Stimulated activated memory B cell treated with anti-CD40 and anti-IgM and Interleukin-4, amounts not matched to agents 10 μg/mL and 1 μg/mL and 100 μg/mL, for 72 hours (primary cell): ENCODE data around the gene CEP192.
"Not testable (repeated sequence)": the region's sequence is repeated elsewhere in the genome, so short reads cannot be mapped to it uniquely, and the experiment has no call there.

ENCODE experiments used
- ATAC-seq: fragments of 150-1000 bp; cut with Tn5 transposase; 2 replicates; pipeline ENCODE4 v1.10.0; 2021
- H3K27ac Mint-ChIP-seq: one replicate; pipeline ENCODE4 v1.8.0; 2022; ENCODE audit warnings: mild to moderate bottlenecking, mixed read lengths
- H3K27me3 Mint-ChIP-seq: one replicate; pipeline ENCODE4 v1.8.0; 2022; ENCODE audit warnings: mixed read lengths
- H3K36me3 Mint-ChIP-seq: one replicate; pipeline ENCODE4 v1.8.0; 2022; ENCODE audit warnings: mixed read lengths
- H3K4me1 Mint-ChIP-seq: one replicate; pipeline ENCODE4 v1.8.0; 2022; ENCODE audit warnings: mixed read lengths
- H3K4me3 Mint-ChIP-seq: one replicate; pipeline ENCODE4 v1.8.0; 2022; ENCODE audit warnings: mild to moderate bottlenecking, moderate library complexity, mixed read lengths
- H3K9me3 Mint-ChIP-seq: one replicate; pipeline ENCODE4 v1.8.0; 2022; ENCODE audit warnings: mixed read lengths

Gene CEP192

DNA sequence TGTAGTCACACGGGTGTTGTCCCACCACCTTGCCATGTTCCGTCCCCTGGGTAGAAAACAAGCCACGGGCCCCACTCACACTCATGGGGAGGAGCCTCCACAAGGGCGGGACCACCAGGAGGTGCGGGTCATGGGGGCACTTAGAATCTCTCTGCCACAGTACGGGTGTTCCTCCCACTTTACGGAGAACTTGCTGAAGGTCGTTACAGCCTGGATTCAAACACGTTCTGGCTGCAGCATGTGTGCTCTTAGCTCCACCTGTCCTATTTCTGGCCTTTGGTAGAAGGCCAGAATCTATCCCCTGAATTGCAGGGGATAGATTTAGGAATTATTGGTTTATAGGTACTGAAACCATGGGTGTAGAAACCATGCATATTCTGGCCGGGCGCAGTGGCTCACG is 14.9 kb upstream of the CEP192 start:
- Mint-ChIP-seq H3K27me3 (no peaks in the 10 kb centered on the region), H3K27ac (no peak overlapping the region), H3K9me3 (no peaks in the 10 kb centered on the region), H3K36me3 (peaks cover 41% of the 10 kb centered on the region), H3K4me1 (no peaks in the 10 kb centered on the region), H3K4me3 (no peak overlapping the region)
- no peak for ATAC-seq

DNA sequence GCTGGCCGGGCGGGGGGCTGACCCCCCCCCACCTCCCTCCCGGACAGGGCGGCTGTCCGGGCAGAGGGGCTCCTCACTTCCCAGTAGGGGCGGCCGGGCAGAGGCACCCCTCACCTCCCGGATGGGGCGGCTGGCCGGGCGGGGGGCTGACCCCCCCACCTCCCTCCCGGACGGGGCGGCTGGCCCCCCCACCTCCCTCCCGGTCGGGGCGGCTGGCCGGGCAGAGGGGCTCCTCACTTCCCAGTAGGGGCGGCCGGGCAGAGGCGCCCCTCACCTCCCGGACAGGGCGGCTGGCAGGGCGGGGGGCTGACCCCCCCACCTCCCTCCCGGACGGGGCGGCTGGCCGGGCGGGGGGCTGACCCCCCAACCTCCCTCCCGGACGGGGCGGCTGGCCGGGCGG is 11.1 kb upstream of the CEP192 start:
- H3K27ac Mint-ChIP-seq, H3K9me3 Mint-ChIP-seq, H3K27me3 Mint-ChIP-seq, H3K4me3 Mint-ChIP-seq, H3K4me1 Mint-ChIP-seq: not testable (repeated sequence)
- peaks cover 31% of the 10 kb centered on the region for H3K36me3 Mint-ChIP-seq
- ATAC-seq = peak; percentile 70

DNA sequence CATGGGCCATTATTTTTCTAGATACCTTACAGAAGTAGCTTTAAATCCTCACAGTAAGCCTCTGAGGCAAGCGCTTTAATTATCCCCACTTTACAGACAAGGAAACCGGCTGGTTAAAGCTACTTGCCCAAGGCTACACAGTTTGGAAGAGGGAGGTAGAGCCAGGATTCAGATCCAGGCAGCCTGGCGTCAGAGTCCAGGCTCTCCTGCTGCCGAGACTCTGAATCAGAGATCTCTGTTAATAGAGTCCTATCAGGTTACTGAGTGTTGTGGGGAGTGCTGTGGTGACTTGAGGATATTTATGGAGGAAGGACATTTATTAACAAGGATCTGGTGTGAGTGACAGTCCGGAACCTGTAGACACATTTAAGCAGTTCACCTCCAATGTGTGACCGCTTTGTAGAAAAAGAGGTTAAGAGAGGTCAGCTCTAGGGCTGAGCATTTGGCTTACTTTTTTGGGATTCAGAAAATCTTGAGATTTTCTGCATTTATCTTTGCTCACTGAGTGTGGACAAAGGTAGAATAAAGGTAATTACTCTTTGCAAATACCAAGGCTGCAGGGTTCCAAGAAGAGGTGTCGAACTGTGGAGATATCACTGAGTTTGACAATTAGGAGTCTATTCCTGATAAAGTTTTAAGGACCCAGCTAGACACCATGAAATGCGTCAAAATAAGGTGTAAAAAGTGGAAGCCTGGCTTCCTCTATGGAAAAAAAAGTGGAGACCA is 1.6 kb upstream of the CEP192 start:
- Mint-ChIP-seq H3K4me1 (peaks cover 18% of the 10 kb centered on the region), H3K27ac (peak overlapping the region; percentile 89), H3K36me3 (peaks cover 14% of the 10 kb centered on the region), H3K4me3 (peak overlapping the region; percentile 95), H3K27me3 (no peaks in the 10 kb centered on the region), H3K9me3 (no peaks in the 10 kb centered on the region)
- no peak for ATAC-seq

DNA sequence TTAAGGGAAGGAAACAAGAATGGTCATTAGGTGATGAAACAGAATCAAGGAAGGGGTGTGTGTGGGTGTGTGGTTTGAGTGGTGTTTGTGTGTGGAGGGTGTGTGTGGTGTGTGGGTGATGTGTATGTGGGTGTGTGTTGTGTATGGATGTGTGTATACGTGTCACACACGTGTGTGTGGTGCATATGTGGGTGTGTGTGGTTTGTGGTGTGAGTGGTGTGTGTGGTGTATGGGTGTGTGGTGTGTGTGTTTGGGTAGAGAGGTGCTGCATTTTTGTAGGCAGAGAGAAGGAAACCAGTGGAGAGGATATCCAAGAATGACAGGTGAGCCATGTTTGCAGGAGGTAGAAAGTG is 1.1 kb upstream of the CEP192 start:
- H3K36me3 Mint-ChIP-seq = peaks cover 11% of the 10 kb centered on the region
- peak overlapping the region; percentile 95 for H3K4me3 Mint-ChIP-seq
- H3K9me3 Mint-ChIP-seq = no peaks in the 10 kb centered on the region
- H3K27me3 Mint-ChIP-seq = no peaks in the 10 kb centered on the region
- peaks cover 18% of the 10 kb centered on the region for H3K4me1 Mint-ChIP-seq
- ATAC-seq = no peak
- H3K27ac Mint-ChIP-seq = peak overlapping the region; percentile 89

DNA sequence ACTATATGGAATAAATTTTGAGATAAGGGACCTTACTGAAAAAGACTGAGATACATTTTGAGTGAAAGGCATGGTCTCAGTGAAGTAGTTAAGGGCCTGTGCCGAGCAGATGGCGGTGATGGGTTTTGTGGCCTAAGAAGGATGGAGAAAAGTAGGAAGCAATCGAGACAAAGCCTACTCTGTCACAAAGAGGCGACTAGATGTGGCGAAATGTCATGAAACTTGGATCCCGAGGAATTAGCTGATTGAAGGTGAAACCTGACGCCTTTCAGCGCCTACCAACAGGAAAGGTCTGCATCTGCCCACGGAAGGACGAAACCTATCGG is 558 bp upstream of the CEP192 start:
- H3K4me3 Mint-ChIP-seq = peak overlapping the region; percentile 95
- no peaks in the 10 kb centered on the region for H3K9me3 Mint-ChIP-seq
- H3K27ac Mint-ChIP-seq = peak overlapping the region; percentile 89
- peak; percentile 0 for ATAC-seq
- no peaks in the 10 kb centered on the region for H3K27me3 Mint-ChIP-seq
- peaks cover 8% of the 10 kb centered on the region for H3K36me3 Mint-ChIP-seq
- peaks cover 18% of the 10 kb centered on the region for H3K4me1 Mint-ChIP-seq

DNA sequence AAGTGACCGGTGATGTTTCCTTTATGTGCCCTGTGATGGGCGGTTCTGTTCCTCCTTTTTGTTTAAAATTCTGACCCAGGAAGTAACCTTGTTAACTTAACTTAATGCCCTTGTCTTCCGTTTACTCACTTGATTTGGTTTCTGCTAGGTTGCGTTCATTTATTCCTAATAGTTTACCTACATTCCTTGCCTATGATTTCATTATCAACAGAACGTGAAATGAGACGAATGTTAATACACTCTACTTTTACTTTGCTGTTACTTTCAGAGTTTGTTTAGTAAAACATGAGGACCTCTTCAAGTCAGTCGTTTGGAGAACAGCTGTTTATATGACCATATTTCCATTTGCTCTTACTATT is 638 bp downstream of the CEP192 start:
- no peaks in the 10 kb centered on the region for H3K9me3 Mint-ChIP-seq
- H3K36me3 Mint-ChIP-seq = peaks cover 3% of the 10 kb centered on the region
- peak overlapping the region; percentile 89 for H3K27ac Mint-ChIP-seq
- H3K27me3 Mint-ChIP-seq = no peaks in the 10 kb centered on the region
- no peak for ATAC-seq
- peaks cover 18% of the 10 kb centered on the region for H3K4me1 Mint-ChIP-seq
- peak overlapping the region; percentile 95 for H3K4me3 Mint-ChIP-seq

DNA sequence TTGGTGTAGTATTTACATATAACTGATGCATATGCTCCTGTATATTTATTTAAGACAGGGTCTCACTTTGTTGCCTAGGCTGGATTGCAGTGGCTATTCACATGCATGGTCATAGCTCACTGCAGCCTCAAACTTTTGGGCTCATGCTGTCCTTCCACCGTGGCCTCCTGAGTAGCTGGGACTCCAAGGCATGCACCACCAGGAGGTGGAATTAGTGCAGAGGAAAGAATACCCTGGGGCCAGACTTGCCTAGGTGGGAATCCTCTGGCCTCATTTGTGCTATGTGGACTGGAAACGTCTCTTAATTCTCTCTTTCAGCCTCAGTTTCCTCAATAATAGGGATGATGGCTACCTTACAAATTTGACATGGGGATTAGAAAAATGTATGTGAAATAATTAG is 2.3 kb downstream of the CEP192 start:
- ATAC-seq = no peak
- H3K27ac Mint-ChIP-seq = no peak overlapping the region
- peaks cover 18% of the 10 kb centered on the region for H3K4me1 Mint-ChIP-seq
- H3K36me3 Mint-ChIP-seq = no peaks in the 10 kb centered on the region
- H3K4me3 Mint-ChIP-seq = no peak overlapping the region
- H3K27me3 Mint-ChIP-seq = no peaks in the 10 kb centered on the region
- no peaks in the 10 kb centered on the region for H3K9me3 Mint-ChIP-seq

DNA sequence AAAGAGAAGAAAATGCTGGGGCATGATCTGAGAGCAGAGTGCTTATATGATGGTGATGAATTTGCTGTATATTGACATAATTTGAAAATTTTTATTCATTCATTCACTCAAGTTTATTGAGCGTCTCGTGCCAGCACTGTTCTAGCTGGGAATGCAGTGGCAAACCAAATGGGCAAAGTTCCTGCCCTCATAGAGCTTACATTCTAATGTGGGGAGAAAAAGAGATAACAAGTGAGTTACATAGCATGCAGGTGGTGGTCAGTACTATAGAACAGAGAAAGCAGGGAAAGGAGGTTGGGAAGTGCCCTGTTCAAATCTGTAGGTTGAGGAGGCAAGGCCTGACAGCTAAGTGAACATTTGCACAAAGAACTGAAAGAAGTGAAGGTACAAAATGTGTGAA is 4.3 kb downstream of the CEP192 start:
- Mint-ChIP-seq H3K36me3 (no peaks in the 10 kb centered on the region), H3K27ac (no peak overlapping the region)

DNA sequence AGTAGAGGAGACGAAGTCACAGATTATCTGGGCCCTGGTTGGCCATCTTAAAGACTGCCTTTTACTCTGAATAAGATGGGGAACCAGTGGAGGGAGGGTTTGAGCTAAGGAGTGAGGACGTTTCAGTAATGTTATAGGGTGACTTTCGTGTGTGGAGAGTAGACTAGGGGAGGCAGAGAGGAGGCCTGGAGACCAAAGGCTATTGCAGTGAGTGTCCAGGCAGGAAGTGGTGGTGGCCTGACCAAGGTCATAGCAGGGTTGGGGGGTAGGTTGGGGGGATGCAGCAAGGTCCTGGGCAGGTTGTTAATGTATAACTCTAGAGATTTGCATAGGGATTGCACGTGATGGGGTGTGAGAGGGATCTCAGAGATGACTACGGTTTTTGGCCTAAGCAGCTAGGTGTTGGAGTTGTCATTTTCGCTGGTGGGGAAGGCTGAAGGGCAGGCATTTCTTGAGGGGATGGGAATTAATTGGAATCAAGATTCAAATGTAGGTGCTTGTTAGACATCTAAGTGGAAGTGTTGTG is 4.9 kb downstream of the CEP192 start:
- H3K36me3 Mint-ChIP-seq = no peaks in the 10 kb centered on the region
- H3K4me1 Mint-ChIP-seq = peaks cover 8% of the 10 kb centered on the region
- H3K27ac Mint-ChIP-seq = no peak overlapping the region
- H3K27me3 Mint-ChIP-seq = no peaks in the 10 kb centered on the region
- no peaks in the 10 kb centered on the region for H3K9me3 Mint-ChIP-seq
- H3K4me3 Mint-ChIP-seq = no peak overlapping the region
- ATAC-seq = no peak

More for the DNA sequence above, 4.3 kb downstream of the CEP192 start:
- Mint-ChIP-seq H3K4me3 (no peak overlapping the region), H3K27me3 (no peaks in the 10 kb centered on the region), H3K4me1 (peaks cover 9% of the 10 kb centered on the region), H3K9me3 (no peaks in the 10 kb centered on the region)
- no peak for ATAC-seq

DNA sequence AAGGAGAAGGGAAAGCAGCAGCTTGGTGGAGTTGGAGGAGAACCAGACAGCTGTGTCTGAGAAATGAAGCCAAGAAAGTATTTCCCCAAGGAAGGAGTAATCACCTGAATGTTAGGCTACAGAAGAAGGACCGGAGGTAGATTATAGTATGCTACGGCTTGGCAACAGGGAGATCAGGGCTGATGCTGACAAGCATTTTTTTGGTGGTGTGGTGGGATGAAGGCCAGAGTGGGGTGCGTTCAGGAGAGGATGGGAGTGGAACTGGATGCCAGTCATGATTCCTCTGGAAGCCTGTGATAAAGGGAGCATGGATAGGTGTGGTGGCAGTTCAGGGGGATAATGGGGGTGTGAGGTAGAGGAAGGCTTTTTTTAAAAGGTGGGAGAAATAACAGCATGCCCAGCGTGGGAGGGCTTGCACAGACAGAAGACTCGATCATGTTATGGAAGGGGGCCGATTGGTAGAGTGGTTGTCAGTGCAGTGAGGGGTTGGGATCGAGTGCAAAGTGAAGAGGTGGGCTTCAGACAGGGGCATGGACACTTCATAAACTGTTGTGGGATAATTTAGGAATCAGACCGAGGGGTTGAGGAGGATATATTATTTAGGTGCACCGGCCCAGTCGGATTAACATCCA is 5.6 kb downstream of the CEP192 start:
- Mint-ChIP-seq H3K36me3 (no peaks in the 10 kb centered on the region), H3K9me3 (no peaks in the 10 kb centered on the region), H3K27me3 (no peaks in the 10 kb centered on the region), H3K27ac (no peak overlapping the region), H3K4me1 (peaks cover 7% of the 10 kb centered on the region), H3K4me3 (no peak overlapping the region)
- no peak for ATAC-seq

DNA sequence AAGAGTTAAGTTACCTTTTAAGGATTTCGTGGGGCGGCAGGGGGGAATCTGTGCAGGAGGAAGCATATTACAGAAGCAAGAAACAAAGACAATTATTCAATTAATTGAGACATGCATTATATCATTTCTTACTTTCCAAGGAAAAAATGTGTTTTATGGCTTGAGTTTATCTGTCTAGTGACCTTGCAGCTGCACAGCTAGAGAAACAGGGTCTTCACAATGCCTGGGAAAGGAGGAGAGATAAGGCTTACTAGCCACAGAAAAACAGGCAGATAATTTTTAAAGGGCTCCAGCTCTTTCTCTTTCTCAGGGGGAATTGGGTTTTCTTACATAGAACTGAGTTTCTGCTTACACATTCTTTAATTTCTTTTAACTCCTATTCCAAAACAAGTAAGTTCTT is 6.2 kb downstream of the CEP192 start:
- not testable (repeated sequence) for H3K4me3 Mint-ChIP-seq, H3K9me3 Mint-ChIP-seq, H3K27ac Mint-ChIP-seq, H3K27me3 Mint-ChIP-seq, ATAC-seq, H3K4me1 Mint-ChIP-seq, H3K36me3 Mint-ChIP-seq

DNA sequence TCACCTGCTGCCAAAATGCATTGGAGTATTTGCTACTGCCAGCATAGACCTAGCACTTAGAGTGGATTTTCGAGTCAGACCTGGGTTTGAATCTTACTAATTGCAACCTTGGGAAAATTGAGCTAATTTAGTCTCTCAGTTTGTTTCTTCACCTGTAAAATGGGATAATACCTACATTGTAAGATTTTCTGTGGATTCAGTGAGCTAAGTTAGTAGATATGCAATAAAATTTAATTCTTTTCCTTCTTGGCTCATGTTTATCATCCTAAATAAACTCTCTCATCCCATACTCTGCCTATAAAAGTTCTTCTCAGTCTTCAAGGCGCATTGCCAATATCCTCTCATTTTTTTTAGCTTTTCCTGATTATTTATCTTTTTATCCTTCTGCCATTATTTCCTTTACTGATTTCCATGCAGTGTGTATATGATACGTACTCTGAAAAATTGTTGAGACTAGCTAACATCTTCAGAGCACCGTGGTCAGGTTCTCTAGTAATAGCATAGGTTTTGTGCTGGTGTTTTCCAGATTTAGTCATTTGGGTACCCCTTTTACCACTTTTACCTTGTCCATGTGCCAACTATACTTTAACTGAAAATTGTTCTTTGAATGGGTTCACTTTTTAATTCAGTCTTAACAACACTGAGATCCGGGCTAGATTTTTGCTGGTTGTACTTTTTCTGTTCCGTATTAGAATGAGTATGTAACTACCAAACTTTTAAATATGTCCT is 7.3 kb downstream of the CEP192 start:
- peak overlapping the region; percentile 43 for H3K4me3 Mint-ChIP-seq
- ATAC-seq = peak; percentile 60
- no peaks in the 10 kb centered on the region for H3K27me3 Mint-ChIP-seq
- no peaks in the 10 kb centered on the region for H3K9me3 Mint-ChIP-seq
- no peaks in the 10 kb centered on the region for H3K36me3 Mint-ChIP-seq
- no peaks in the 10 kb centered on the region for H3K4me1 Mint-ChIP-seq
- peak overlapping the region; percentile 27 for H3K27ac Mint-ChIP-seq

DNA sequence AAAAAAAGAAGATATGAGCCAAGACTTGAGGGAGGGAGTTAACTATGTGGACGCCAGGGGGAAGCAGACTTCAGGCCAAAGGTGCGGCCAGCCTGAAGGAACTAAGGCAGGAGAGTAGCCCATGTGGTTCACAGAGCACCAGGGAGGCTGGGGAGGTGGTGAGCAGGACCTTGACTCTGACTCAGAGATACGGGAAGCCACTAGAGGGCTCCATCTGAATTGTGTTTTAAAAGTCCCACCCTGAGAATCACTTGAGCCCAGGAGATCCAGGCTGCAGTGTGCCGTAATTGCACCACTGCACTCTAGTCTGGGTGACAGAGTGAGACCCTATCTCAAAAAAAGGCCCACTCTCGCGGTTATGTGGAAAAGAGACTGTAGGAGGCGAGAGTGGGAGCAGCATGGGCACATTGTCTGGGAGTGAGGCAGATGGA is 12.3 kb downstream of the CEP192 start:
- Mint-ChIP-seq H3K27ac (no peak overlapping the region), H3K4me3 (no peak overlapping the region), H3K36me3 (peaks cover 9% of the 10 kb centered on the region), H3K27me3 (no peaks in the 10 kb centered on the region), H3K4me1 (peaks cover 15% of the 10 kb centered on the region), H3K9me3 (no peaks in the 10 kb centered on the region)
- ATAC-seq = no peak

DNA sequence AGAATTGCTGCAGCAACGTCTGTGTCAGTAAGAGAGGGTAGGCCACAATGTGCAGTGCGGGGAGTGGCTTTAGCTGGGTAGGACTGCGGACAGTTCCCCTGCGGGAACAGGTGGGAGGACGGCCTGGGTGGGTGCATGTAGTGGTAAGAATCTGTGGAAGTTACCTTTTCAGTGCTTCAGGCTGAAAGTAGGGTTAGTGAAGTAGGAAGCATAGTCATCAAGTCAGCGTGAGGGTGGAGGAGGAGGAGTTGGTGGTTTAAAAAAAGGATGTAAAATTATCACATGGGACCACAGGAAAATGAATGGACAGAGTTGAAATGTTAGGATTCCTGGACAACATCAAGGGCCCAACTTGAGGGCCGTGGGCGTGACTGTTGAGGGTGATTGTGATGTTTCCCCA is 13.2 kb downstream of the CEP192 start:
- Mint-ChIP-seq H3K36me3 (peaks cover 17% of the 10 kb centered on the region), H3K9me3 (no peaks in the 10 kb centered on the region), H3K4me1 (peaks cover 15% of the 10 kb centered on the region), H3K27ac (no peak overlapping the region), H3K27me3 (no peaks in the 10 kb centered on the region), H3K4me3 (no peak overlapping the region)
- ATAC-seq = no peak

DNA sequence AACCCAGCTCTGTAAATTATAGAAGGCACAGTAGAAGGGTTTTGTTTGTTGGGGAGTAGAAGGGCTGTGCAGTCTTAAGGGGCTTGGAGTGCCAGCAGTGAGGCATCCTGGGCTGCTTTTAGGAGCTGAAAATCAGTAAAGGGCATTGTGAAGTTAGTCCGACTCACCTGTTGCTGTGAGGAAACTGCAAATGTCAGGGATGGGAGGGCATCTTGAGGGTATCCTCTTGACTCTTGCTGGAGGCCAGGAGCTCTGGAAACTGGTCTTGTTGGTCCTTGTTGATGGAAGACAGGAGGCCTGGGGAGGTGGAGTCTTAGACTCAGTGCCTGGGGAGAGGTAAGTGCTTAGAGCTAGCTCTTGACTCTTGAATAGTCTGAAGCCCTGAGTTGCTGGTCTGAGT is 14.1 kb downstream of the CEP192 start:
- H3K36me3 Mint-ChIP-seq = peaks cover 26% of the 10 kb centered on the region
- no peak for ATAC-seq
- H3K9me3 Mint-ChIP-seq = no peaks in the 10 kb centered on the region
- H3K4me1 Mint-ChIP-seq = peaks cover 15% of the 10 kb centered on the region
- H3K27me3 Mint-ChIP-seq = no peaks in the 10 kb centered on the region
- no peak overlapping the region for H3K27ac Mint-ChIP-seq
- H3K4me3 Mint-ChIP-seq = no peak overlapping the region
